SU-DHL-6 (cell line): Measurements from ENCODE around the gene MSANTD3.

Experiments used
- EZH2phosphoT487 ChIP-seq: fragments of 200-600 bp; sonication (generic), shearing (Covaris generic); conservative IDR thresholded peaks from 2 replicates; pipeline ENCODE4 v1.6.1; 2018; ENCODE audit warnings: mild to moderate bottlenecking, antibody characterized with exemption, low read length, moderate library complexity, mixed read lengths
- TF ChIP-seq, protein P1 (sequence below): fragments of 200-600 bp; sonication (generic); IDR thresholded peaks from one replicate; pipeline ENCODE4 v1.5.1; 2017; ENCODE audit warnings: antibody characterized with exemption, mild to moderate bottlenecking, low read length, moderate library complexity; ENCODE audit not compliant: insufficient read depth, poor library complexity, severe bottlenecking

DNA sequence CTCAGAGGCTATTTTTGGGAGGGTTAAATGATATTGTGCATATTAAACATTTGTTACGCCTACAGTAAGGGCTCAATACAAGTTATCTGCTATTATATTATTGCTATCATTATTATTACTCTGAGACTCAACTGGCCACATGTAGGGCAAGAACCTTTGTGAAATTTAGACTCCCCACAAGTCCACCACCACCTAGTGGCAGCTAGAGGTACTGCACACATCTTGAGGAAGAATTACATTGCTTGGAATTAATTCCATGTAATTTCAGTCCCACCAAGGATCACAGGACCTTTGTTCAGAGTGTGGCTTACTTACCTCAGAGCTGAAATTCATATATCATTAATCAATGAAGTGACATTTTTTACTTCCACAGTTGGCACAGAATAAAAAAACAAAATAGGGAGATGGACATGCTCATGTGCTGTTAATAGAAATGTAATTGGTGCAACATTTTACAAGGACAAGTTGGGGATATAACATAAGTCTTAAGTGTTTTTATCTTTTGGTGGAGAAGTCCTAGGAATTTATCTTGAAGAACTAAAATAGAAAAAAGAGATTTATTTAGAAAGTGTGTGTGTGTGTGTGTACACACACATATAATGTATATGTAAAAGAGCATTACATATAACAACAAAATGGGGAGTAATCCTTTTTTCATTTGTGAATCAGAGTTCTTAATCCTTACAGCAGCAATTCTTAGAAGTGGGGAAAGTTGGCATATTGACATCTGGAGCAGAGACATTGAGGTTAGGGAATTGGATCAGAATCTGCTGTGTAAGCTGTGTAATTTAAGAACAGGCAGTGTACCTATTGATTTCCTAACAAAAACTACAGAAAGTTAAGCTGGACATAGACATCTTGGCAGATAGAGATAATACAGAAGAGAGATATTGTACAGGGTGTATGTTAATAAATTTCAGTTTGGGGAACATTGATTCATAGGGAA is 11.2 kb downstream of the MSANTD3 start:
- TF ChIP-seq, protein P1, sequence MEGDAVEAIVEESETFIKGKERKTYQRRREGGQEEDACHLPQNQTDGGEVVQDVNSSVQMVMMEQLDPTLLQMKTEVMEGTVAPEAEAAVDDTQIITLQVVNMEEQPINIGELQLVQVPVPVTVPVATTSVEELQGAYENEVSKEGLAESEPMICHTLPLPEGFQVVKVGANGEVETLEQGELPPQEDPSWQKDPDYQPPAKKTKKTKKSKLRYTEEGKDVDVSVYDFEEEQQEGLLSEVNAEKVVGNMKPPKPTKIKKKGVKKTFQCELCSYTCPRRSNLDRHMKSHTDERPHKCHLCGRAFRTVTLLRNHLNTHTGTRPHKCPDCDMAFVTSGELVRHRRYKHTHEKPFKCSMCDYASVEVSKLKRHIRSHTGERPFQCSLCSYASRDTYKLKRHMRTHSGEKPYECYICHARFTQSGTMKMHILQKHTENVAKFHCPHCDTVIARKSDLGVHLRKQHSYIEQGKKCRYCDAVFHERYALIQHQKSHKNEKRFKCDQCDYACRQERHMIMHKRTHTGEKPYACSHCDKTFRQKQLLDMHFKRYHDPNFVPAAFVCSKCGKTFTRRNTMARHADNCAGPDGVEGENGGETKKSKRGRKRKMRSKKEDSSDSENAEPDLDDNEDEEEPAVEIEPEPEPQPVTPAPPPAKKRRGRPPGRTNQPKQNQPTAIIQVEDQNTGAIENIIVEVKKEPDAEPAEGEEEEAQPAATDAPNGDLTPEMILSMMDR: peak; percentile 86
- no peak for TF ChIP-seq EZH2phosphoT487
